GM23248 (cell line): ENCODE measurements around the gene MAPK8IP1. TPM values are rescaled to one million over a fixed set of nuclear protein-coding genes. Genes with fewer than 3 reads are reported as not detected.
A peak's percentile ranks its signal among the peaks of the same experiment; 100 is the strongest.

ENCODE experiments used
- DNase-seq: peaks from one replicate; pipeline ENCODE4 v3.0.0-alpha.2; 2015
- H2AFZ ChIP-seq: fragments of 200-600 bp; sonication (generic); 2 replicates; pipeline ENCODE4 v1.6.1; 2016; ENCODE audit warnings: antibody characterized with exemption
- H3F3A ChIP-seq: fragments of 200-600 bp; sonication (generic); 2 replicates; pipeline ENCODE4 v1.6.1; 2016; ENCODE audit warnings: mild to moderate bottlenecking, antibody characterized with exemption, mixed run types; ENCODE audit not compliant: insufficient read depth
- H3K27ac ChIP-seq: fragments of 200-600 bp; sonication (generic); 2 replicates; pipeline ENCODE4 v1.5.1; 2016; ENCODE audit warnings: mild to moderate bottlenecking
- H3K27me3 ChIP-seq: fragments of 200-600 bp; sonication (generic); replicated peaks from 2 replicates; pipeline ENCODE4 v1.6.1; 2016; ENCODE audit warnings: mild to moderate bottlenecking; ENCODE audit not compliant: insufficient read depth
- H3K36me3 ChIP-seq: fragments of 200-600 bp; sonication (generic); 2 replicates; pipeline ENCODE4 v1.6.1; 2016; ENCODE audit warnings: low read depth, mild to moderate bottlenecking
- H3K4me1 ChIP-seq: fragments of 200-600 bp; sonication (generic); 2 replicates; pipeline ENCODE4 v1.6.1; 2016; ENCODE audit warnings: mild to moderate bottlenecking; ENCODE audit not compliant: insufficient read depth
- H3K4me2 ChIP-seq: fragments of 200-600 bp; sonication (generic); one replicate; pipeline ENCODE4 v1.6.1; 2016; ENCODE audit warnings: mild to moderate bottlenecking; ENCODE audit not compliant: unreplicated experiment
- H3K4me3 ChIP-seq: fragments of 200-600 bp; sonication (generic); 2 replicates; pipeline ENCODE4 v1.5.1; 2016; ENCODE audit warnings: mild to moderate bottlenecking
- H3K79me2 ChIP-seq: fragments of 200-600 bp; sonication (generic); 2 replicates; pipeline ENCODE4 v1.6.1; 2016; ENCODE audit warnings: mild to moderate bottlenecking; ENCODE audit not compliant: insufficient read depth
- H3K9ac ChIP-seq: fragments of 200-600 bp; sonication (generic); 2 replicates; pipeline ENCODE4 v1.6.1; 2016; ENCODE audit warnings: mild to moderate bottlenecking
- H3K9me2 ChIP-seq: fragments of 200-600 bp; sonication (generic); 2 replicates; pipeline ENCODE4 v1.6.1; 2016; ENCODE audit warnings: mixed run types, mild to moderate bottlenecking, moderate library complexity; ENCODE audit not compliant: insufficient read depth
- H3K9me3 ChIP-seq: fragments of 200-600 bp; sonication (generic); one replicate; pipeline ENCODE4 v1.6.1; 2017; ENCODE audit warnings: low read depth
- H4K20me1 ChIP-seq: fragments of 200-600 bp; sonication (generic); 2 replicates; pipeline ENCODE4 v1.6.0; 2016; ENCODE audit not compliant: insufficient read depth
- EZH2 ChIP-seq: fragments of 200-600 bp; sonication (generic); IDR thresholded peaks from 2 replicates; pipeline ENCODE4 v1.6.1; 2018; ENCODE audit warnings: antibody characterized with exemption, mild to moderate bottlenecking; ENCODE audit not compliant: insufficient read depth, poor library complexity, severe bottlenecking
- EZH2phosphoT487 ChIP-seq: fragments of 200-600 bp; sonication (generic); IDR thresholded peaks from 2 replicates; pipeline ENCODE4 v1.6.1; 2018; ENCODE audit warnings: antibody characterized with exemption, moderate library complexity, mild to moderate bottlenecking, low read depth; ENCODE audit not compliant: insufficient read depth
- WGBS, 2 experiments: methylation state at CpG; one replicate each; pipeline ENCODE4 v1.1.6; 2015 to 2017; ENCODE audit warnings: low lambda C conversion rate in 2 of 2, low coverage in 1 of 2; ENCODE audit errors: missing lambda C conversion rate in 2 of 2; 5-methylcytosine and 5-hydroxymethylcytosine counted together
- in situ Hi-C: fragments of 300-500 bp; cut with MboI; formaldehyde crosslinking; loops from 2 replicates; pipeline ENCODE4 v1.15.0; 2020
- polyA plus RNA-seq: library from polyadenylated mRNA; unstranded; fragments of >200 nt; fragmentation: Nextera tagmentation; extraction: Ambion mirVana; gene quantifications from 2 replicates; pipeline ENCODE4 v1.2.1, GENCODE V29; 2016
- total RNA-seq: library from RNA; depleted of rRNA; stranded (reverse); fragments of >200 nt; shearing (Covaris generic); gene quantifications from 2 replicates; pipeline ENCODE4 v1.2.3, GENCODE V29; 2014

The MAPK8IP1 gene
- total and polyA plus RNA-seq, 2 experiments from 2014 or later: 1.8 to 9.5 TPM

- 90 to 94% methylated on average over 2 of the region's 2 CpGs for WGBS, 2 experiments
- H3K27ac ChIP-seq: no peak overlapping the region
- no peaks in the 10 kb centered on the region for H4K20me1 ChIP-seq
- H3K4me1 ChIP-seq: peaks cover 13% of the 10 kb centered on the region
- in situ Hi-C loops: no loop called here
- no peaks in the 10 kb centered on the region for H3K9me2 ChIP-seq
- no peak for DNase-seq
- H3K36me3 ChIP-seq: peaks cover 15% of the 10 kb centered on the region
- no peaks in the 10 kb centered on the region for H3K79me2 ChIP-seq
- H3K9me3 ChIP-seq: no peaks in the 10 kb centered on the region
- no peak overlapping the region for H3K9ac ChIP-seq
- H3K27me3 ChIP-seq: no peaks in the 10 kb centered on the region
- peaks cover 20% of the 10 kb centered on the region for H3F3A ChIP-seq
- H3K4me3 ChIP-seq: no peak overlapping the region
- no peak overlapping the region for H2AFZ ChIP-seq
- TF ChIP-seq EZH2phosphoT487 (no peak), EZH2 (no peak)
- H3K4me2 ChIP-seq: no peak overlapping the region
Measured at GRCh38 chr11:45871638-45872037, 13.8 kb upstream of the MAPK8IP1 start.

DNA sequence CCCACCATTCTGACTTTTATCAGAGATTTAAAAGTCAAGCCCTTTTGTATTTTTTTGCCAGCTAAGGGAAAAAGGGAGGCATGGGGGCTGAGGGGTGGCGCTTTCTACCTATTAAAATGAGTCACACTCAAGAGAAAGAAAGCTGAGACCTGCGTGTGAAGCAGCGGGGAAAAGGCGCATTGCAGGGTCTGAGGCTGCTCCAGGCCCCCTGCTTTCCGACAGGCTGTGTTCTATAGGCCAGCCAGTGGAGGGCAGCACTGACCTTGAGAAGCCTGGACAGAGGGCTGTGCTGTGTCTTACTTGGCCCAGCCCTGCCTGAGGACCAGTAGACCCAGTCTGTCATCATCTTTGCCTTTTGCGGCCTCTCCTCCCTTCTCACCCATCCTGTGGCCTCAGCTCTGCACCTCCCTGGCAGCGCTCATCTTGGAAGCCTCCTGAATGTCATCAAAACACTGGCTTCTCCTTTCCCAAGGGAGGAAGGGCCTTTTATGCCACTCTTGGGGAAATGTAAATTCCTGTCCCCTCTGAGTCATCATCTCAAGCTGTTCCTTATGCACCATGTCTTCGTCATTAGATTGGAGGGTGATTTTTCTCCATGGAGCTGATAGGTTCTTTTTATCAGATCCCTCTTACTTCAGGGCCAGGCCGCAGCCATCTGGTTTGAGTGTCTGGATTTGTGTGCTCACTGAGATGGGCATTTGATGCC, 12.6 kb upstream of the MAPK8IP1 start:
- H3K79me2 ChIP-seq: no peaks in the 10 kb centered on the region
- peaks cover 15% of the 10 kb centered on the region for H3K36me3 ChIP-seq
- no peaks in the 10 kb centered on the region for H3K27me3 ChIP-seq
- H3K9ac ChIP-seq: peak overlapping the region; percentile 34
- H3K9me2 ChIP-seq: no peaks in the 10 kb centered on the region
- no peaks in the 10 kb centered on the region for H3K9me3 ChIP-seq
- TF ChIP-seq EZH2phosphoT487 (no peak), EZH2 (no peak)
- DNase-seq: peak; percentile 93
- H3K4me3 ChIP-seq: no peak overlapping the region
- H4K20me1 ChIP-seq: no peaks in the 10 kb centered on the region
- H3F3A ChIP-seq: peaks cover 20% of the 10 kb centered on the region
- peak overlapping the region; percentile 2 for H3K4me2 ChIP-seq
- WGBS, 2 experiments: 51% methylated on average over 8 to 9 of the region's 9 CpGs
- H2AFZ ChIP-seq: no peak overlapping the region
- H3K27ac ChIP-seq: peak overlapping the region; percentile 53
- H3K4me1 ChIP-seq: peaks cover 13% of the 10 kb centered on the region
- in situ Hi-C loops: no loop called here

- H3K79me2 ChIP-seq: no peaks in the 10 kb centered on the region
- no peak for DNase-seq
- WGBS, 2 experiments: 65% methylated on average over 6 of the region's 6 CpGs
- TF ChIP-seq EZH2phosphoT487: no peak
- no peak for TF ChIP-seq EZH2
- H3K4me1 ChIP-seq: peaks cover 22% of the 10 kb centered on the region
- no peaks in the 10 kb centered on the region for H4K20me1 ChIP-seq
- no peak overlapping the region for H2AFZ ChIP-seq
- H3K27me3 ChIP-seq: no peaks in the 10 kb centered on the region
- no peak overlapping the region for H3K4me2 ChIP-seq
- H3K4me3 ChIP-seq: no peak overlapping the region
- H3F3A ChIP-seq: peaks cover 22% of the 10 kb centered on the region
- H3K9me2 ChIP-seq: no peaks in the 10 kb centered on the region
- no peak overlapping the region for H3K9ac ChIP-seq
- no peaks in the 10 kb centered on the region for H3K9me3 ChIP-seq
- H3K27ac ChIP-seq: no peak overlapping the region
- H3K36me3 ChIP-seq: peaks cover 4% of the 10 kb centered on the region
- in situ Hi-C loops: no loop called here
Measured at GRCh38 chr11:45876401-45876800, 9.1 kb upstream of the MAPK8IP1 start.

DNA sequence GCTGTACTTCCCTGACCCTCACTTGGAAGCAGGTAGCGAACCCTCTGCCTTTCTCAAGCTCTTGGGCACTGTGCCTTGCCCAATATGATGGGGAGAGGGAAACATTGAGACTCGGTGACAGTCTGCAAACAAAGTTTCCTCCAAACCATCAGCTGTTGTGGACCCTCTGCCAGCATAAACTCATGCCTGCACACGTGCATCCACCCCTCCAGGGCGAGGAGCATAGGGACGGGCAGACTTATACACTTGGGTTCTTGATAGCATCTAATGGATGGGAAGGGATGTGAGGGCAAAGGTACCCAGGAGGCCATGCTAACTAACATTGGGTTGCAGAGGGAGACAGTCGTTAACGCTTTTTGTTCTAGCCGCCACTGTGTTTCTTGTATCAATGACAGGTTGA, 8.2 kb upstream of the MAPK8IP1 start:
- WGBS, 2 experiments: 75 to 77% methylated on average over 8 of the region's 8 CpGs
- no peaks in the 10 kb centered on the region for H3K79me2 ChIP-seq
- in situ Hi-C loops: no loop called here
- no peak overlapping the region for H3K27ac ChIP-seq
- H3K4me2 ChIP-seq: no peak overlapping the region
- peaks cover 21% of the 10 kb centered on the region for H3K4me1 ChIP-seq
- H3K9me2 ChIP-seq: no peaks in the 10 kb centered on the region
- H2AFZ ChIP-seq: no peak overlapping the region
- H4K20me1 ChIP-seq: no peaks in the 10 kb centered on the region
- no peak for TF ChIP-seq EZH2phosphoT487
- TF ChIP-seq EZH2: no peak
- H3K9me3 ChIP-seq: no peaks in the 10 kb centered on the region
- H3F3A ChIP-seq: peaks cover 16% of the 10 kb centered on the region
- H3K36me3 ChIP-seq: peaks cover 4% of the 10 kb centered on the region
- no peak overlapping the region for H3K9ac ChIP-seq
- no peaks in the 10 kb centered on the region for H3K27me3 ChIP-seq
- no peak overlapping the region for H3K4me3 ChIP-seq
- no peak for DNase-seq
